ENCODE data around the gene PDE1A.

GRCh38 chr2:182360663-182361260 is 66.1 kb downstream of the PDE1A start:
- TF ChIP-seq POLR2A (IDR thresholded peaks at IDR 0.05) (no peak), POLR2AphosphoS5 (IDR thresholded peaks at IDR 0.05) (no peak), CTCF (IDR thresholded peaks at IDR 0.05) (no peak)

All from suprapubic skin (tissue), 4 donors.